GM23338 (cell line): ENCODE data around the gene NSRP1.

Experiments used
- CREB1 ChIP-seq: fragments of 250-450 bp; sonication (Bioruptor Pico); IDR thresholded peaks from 2 replicates; pipeline ENCODE4 v1.5.0; 2020; ENCODE audit warnings: low read depth, mild to moderate bottlenecking, moderate library complexity
- CTCF ChIP-seq, 2 experiments: fragments of 200-600 bp in 1 of 2; sonication (generic) in 1 of 2; conservative IDR thresholded peaks; 2 replicates each; pipeline versions ENCODE4 v1.5.1 to v1.6.1; 2016 to 2017; ENCODE audit warnings: antibody characterized with exemption in 2 of 2, low read depth in 2 of 2, mild to moderate bottlenecking in 2 of 2, moderate library complexity in 1 of 2
- ETS1 ChIP-seq: IDR thresholded peaks from 2 replicates; pipeline ENCODE4 v1.6.1; 2016; ENCODE audit warnings: antibody characterized with exemption
- EZH2 ChIP-seq: fragments of 200-600 bp; sonication (generic); IDR thresholded peaks from one replicate; pipeline ENCODE4 v1.8.0; 2017; ENCODE audit warnings: antibody characterized with exemption, mild to moderate bottlenecking, low read depth; ENCODE audit not compliant: unreplicated experiment
- EZH2phosphoT487 ChIP-seq: fragments of 200-600 bp; sonication (generic); IDR thresholded peaks from one replicate; pipeline ENCODE4 v1.8.1; 2018; ENCODE audit warnings: antibody characterized with exemption; ENCODE audit not compliant: unreplicated experiment
- JUNB ChIP-seq: IDR thresholded peaks from one replicate; pipeline ENCODE4 v1.6.1; 2016; ENCODE audit warnings: antibody characterized with exemption; ENCODE audit not compliant: unreplicated experiment
- POLR2AphosphoS5 ChIP-seq: IDR thresholded peaks from 2 replicates; pipeline ENCODE4 v1.6.1; 2016; ENCODE audit warnings: antibody characterized with exemption, low read depth
- REST ChIP-seq: IDR thresholded peaks from one replicate; pipeline ENCODE4 v1.6.1; 2018; ENCODE audit warnings: antibody characterized with exemption; ENCODE audit not compliant: unreplicated experiment
- ZNF462 ChIP-seq: fragments of 250-450 bp; sonication (Bioruptor Pico); IDR thresholded peaks from 2 replicates; pipeline ENCODE4 v1.5.0; 2020; ENCODE audit warnings: mild to moderate bottlenecking, moderate library complexity

GRCh38 chr17:30164531-30164930 lies 47.9 kb downstream of the NSRP1 start:
- TF ChIP-seq REST (no peak), POLR2AphosphoS5 (no peak), CTCF (conservative IDR thresholded peaks at IDR 0.05; ENCODE audit: low read depth in 2 of 2) (no peak), CREB1 (CRISPR knock-in tag) (no peak), EZH2phosphoT487 (no peak), EZH2 (no peak), ZNF462 (no peak), JUNB (no peak), ETS1 (no peak)
